NK-92 (cell line): ENCODE results near the gene MAMDC4.
"Not testable (repeated sequence)": the region's sequence is repeated elsewhere in the genome, so short reads cannot be mapped to it uniquely, and the experiment has no call there.

Experiments
- DNase-seq: peaks from one replicate; lab custom pipeline; 2025; ENCODE audit not compliant: unreplicated experiment; lab: John Stamatoyannopoulos, UW

The MAMDC4 gene

DNA sequence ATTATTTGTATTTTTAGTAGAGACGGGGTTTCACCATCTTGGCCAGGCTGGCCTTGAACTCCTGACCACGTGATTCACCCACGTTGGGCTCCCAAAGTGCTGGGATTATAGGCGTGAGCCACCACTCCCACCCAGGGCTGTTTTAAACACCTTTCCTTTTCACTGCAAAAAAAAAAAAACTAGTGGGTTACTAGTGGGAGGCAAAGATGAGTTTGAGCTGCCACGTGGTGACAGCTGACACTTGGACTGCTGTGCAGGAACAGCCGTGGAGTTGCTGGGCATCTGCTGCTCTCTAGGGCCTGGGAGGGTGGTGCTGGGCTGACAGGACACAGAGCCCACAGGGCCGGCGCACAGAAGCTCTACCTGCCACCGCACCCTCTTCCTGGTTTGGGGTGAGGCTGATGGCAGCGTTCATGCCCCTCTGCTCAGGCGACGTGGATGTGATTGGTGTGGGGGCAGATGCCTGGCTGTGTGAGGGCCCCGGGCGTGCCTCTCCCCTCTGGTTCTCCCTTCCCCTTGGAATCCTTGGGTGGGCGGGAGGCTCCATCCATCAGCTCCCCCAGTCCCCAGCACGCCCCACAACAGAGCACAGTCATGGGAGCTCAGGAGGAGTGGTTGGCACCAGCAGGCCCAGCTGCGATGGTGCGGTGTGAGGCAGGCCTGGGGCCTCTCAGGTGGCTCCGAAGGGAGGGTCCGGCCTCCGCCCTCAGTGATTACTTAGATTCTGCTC, 27.5 kb upstream of the MAMDC4 start:
- no peak for DNase-seq

DNA sequence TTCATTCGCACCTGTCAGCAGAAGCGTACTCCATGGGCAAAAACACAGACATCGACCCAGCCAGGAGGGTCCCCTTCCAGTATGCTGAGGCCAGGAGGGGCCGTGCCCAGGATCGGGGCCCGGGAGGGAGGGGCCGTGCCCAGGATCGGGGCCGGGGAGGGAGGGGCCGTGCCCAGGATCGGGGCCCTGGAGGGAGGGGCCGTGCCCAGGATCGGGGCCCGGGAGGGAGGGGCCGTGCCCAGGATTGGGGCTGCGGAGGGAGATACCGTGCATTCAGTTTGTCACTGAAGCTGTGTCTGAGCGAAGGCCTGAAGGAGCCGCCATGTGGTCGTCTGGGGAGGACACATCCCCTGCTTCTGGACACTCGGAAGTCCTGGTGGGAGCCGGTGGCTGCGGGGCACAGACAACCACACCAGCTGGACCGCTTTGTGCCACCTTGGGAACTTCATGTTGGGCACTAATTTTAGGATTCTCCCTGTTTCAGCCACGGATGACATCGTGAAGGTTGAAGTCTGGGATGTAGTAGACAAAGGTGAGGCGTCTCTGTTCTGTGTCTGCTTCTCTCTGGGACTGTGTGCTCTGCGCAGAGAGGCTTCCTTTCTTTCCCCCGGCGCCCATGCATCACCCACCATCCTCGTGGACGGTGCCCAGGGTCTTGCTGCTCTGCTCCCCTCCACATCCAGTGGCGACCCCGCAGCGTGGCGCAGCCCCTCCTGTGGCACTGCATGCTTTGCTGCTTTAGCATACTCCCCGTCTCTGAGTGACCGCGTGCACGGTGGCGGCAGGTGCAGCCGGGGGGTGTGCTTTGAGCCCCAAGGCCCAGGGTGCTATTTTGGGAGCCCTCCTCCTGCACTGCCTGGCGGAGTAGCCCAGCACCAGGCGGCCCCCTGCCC, 26.6 kb upstream of the MAMDC4 start:
- no peak for DNase-seq

- DNase-seq, result no peak
These were observed 26.0 kb upstream of the MAMDC4 start for GRCh38 chr9:136826188-136826541.

DNA sequence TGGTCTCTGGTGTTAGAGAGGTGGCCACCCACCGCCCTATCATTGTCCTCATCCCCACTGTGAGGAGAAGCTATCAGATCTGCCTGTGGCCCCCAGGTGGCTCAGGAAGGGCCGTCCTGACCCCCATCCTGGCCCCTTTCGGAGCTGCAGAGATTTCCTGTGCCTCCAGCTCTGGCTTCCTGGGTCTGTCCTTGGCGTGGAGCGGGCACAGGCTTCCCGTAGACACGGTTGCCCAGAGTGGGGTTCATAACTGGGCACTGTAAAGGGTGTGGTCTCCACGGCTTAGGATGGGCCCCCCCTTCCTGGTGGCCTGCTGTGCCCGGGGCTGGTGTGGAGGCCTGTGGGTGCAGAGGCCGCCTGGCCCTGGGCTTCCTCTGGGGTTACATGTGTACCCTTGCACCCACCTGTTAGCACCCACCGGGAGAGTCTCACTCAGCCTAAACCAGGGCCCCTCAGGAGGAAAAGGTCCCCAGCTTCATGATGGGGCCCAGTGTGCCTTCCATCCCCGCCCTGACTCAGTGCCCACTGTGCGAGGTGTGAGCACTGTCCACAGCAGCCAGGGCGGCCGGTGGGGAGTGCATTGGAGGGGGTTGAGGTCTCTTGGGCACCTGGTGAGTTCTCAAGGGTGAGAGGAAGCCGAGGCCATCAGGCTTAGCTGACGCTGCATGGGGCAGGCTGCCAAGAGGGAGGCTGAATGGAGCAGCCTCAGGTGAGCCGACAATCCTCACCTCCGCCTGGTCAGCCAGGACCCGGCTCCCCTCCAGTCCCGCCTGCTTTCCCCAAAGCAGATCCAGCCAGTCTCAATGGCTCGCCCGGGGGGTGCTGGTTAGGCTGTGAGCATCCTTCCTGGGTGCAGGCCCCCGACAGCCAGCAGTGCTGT, 25.2 kb upstream of the MAMDC4 start:
- DNase-seq, result no peak

DNA sequence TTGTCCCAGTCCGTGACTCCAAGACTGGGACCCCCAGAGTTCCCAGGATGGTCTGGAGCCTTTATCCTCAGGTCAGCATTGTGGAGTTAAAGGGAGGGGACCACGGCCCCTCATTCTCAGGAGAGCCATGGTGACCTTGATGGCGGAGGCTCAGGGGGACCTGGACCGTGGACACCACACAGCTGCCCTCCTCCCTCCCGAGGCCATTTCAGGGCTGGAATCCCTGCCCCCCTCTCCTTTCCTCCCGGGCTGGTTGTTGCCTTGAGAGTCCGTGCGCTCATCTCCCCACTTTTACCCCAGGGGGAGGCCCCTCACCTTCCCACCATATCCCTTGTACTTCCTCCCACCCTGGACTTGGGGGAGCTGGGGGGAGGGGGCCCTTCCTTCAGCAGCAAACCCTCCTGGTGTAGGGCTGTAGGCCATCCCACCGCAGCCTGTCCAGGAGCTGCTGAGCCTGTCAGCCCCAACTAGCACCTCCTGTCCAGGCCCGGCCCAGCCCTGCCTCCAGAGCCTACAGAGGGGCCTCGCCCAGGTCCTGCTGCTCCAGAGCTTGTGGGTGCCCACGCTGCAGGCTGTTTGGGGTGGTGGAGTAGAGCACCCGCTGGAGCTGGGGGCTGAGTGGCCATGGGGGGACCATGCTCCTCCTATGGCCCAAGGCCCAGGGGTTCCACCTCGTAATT, 24.2 kb upstream of the MAMDC4 start:
- DNase-seq, result no peak

GRCh38 chr9:136828474-136829140, 23.5 kb upstream of the MAMDC4 start:
- no peak for DNase-seq

GRCh38 chr9:136829412-136829811, 22.7 kb upstream of the MAMDC4 start:
- no peak for DNase-seq

DNA sequence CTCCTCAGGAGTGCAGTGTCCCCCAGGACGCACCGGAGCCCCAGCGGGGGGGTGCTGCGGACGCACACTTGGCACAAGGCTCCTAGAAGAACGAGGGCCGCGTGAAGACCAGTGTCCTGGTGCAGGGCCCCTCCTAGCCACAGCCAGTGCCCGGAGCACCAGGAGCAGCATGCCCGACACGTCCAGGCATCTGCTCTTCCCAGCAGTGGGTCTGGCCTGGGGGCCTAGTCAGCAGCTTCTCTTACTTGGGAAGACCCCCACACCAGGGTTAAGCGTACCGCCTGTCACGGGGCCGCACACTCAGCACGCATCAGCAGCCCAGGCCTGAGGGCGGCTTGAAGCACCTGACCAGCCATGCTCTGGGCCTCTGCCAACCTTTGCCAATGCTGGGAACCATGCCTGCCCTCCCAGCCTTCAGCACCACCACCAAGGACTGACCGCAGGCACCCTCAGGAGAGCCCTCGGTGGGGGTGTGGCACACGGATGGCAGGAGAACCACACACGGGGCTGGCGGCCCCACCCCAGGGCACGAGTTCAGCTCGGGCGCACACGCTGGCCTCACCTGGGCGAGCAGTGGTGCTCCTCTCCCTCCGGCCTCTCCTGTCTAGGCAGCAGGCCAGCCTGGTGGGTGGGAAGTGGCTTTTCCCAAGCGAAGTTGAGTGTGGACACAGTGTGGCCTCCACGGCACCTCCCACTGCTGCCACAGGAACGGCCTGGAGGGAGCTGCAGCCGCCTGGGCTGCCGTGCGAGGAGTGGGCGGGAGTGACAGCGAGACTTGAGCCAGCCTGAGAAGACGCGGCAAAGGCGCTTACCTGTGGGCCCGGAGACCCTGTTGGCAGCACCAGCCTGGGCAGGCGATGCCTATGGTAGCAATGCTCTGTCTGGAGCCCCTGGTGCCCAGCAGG, 21.9 kb upstream of the MAMDC4 start:
- DNase-seq, result no peak

DNA sequence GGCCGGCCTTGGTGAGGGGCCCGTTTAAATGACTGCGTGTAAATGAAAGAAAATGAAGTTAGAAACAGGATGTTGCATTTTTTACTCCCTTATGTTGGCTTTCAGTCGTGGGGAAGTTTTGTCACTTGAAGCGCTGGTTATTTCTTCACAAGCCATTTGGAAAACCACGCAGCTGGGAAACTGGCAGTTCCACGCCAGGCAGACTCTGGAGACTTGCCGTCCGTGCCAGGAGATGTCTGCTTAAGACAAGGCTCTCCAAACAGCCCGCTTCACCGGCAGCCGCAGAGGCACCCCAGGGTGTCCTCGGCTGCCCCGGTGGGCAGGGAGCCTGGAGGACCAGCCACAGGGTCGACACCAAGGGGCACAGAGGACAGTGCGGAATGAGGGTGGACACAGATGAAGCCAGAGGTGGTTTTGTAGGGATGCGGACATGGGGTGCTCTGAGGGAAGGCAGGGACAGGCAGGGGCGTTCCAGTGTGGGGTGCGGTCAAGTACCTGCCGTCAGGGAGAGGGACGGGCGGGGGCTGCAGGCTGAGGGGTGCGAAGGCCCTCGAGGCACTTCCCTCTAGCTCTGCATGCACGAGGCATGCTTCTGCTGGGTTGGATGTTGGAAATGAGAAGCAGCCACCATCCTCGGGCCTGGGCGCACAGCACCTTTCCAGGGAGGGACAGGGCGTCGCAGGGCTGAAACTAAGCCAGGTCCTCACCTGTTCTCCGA, 21.0 kb upstream of the MAMDC4 start:
- no peak for DNase-seq

DNA sequence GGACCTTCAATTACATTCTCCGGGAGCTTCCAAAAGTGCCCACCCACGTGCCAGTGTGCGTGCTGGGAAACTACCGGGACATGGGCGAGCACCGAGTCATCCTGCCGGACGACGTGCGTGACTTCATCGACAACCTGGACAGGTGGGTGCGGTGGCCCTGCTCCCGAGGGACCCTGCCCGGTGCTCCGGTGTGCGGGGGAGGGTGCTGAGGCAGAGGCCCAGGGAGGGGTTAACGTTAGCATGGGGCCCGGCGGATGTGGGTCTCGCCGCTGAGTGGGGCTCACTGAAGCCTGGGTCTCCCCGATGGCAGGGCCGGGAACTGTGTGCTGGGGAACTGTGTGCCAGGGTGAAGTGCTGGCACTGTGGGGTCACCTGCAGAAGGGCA, 20.4 kb upstream of the MAMDC4 start:
- DNase-seq, result no peak

DNA sequence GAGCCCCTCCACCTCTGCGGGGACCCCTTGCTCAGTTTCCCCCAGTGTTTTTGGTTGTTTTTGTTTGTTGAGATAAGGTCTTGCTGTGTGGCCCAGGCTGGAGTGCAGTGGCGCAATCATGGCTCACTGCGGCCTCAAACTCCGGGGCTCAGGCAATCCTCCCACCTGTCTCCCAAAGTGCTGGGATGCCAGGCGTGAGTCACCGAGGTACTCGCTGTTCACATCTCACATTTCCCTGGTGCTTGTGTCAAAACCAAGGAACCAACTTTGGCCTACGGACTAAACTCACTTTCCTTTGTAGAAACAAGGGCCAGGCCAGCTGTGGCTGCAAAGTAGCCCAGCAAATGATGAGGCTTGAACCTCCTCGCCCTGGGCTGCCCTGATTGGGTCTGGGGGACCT, 19.6 kb upstream of the MAMDC4 start:
- no peak for DNase-seq

DNA sequence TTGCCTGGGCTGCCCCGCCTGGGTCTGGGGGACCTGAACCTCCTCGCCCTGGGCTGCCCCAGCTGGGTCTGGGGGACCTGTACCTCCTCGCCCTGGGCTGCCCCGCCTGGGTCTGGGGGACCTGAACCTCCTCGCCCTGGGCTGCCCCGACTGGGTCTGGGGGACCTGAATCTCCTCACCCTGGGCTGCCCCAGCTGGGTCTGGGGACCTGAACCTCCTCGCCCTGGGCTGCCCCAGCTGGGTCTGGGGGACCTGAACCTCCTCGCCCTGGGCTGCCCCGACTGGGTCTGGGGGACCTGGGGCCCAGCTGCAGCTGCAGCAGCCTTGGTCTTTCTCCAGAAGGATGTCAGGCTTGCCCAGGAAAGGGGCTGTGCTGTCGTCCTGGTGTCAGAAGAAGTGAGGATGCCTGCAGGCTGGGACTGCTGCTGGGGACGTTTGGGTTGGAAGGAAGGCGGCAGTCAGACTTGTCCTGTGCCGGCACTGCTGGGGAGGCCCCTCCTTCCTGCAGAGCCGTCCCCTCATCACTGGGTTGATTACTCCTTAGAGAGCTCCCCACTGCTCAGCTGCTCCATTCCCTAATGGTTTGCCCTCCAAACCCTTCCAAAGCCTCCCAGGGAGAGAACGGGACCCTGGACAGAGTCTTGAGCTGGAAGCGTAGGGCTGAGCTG, 18.6 kb upstream of the MAMDC4 start:
- not testable (repeated sequence) for DNase-seq

DNA sequence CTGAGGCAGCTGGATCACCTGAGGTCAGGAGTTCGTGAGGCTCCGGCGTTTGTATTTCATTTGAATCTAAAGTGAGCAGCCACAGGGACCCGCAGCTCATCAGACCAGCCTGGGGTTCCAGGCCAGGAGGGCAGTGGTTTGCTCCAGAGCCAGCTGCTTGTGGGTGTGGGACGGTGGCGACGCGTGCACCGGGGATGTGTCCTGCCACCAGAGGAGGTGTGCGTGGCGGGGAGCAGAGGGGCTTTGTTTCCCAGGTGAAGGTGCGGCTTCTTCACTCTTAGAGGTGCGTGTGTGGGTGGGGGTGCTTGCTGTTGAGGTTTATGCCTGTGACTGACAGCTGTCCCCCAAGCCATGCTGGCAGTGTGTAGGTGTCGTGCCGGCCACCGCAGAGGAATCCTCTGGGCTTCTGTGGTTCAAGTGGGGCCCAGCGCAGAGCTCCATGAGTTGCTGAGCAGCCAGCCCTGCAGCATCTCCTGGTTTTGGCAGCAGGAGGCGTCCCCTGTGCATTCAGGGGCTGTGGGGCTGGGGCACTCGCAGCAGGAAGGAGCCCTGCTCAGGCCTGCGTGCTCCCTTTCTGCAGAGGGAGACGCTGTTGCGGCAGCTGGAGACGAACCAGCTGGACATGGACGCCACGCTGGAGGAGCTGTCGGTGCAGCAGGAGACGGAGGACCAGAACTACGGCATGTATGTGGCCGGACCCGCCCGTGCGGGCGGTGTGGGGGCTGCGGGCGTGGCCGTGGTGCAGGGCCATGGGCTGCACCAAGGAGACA, 16.8 kb upstream of the MAMDC4 start:
- DNase-seq, result no peak

GRCh38 chr9:136835932-136836904, 15.9 kb upstream of the MAMDC4 start:
- no peak for DNase-seq

DNA sequence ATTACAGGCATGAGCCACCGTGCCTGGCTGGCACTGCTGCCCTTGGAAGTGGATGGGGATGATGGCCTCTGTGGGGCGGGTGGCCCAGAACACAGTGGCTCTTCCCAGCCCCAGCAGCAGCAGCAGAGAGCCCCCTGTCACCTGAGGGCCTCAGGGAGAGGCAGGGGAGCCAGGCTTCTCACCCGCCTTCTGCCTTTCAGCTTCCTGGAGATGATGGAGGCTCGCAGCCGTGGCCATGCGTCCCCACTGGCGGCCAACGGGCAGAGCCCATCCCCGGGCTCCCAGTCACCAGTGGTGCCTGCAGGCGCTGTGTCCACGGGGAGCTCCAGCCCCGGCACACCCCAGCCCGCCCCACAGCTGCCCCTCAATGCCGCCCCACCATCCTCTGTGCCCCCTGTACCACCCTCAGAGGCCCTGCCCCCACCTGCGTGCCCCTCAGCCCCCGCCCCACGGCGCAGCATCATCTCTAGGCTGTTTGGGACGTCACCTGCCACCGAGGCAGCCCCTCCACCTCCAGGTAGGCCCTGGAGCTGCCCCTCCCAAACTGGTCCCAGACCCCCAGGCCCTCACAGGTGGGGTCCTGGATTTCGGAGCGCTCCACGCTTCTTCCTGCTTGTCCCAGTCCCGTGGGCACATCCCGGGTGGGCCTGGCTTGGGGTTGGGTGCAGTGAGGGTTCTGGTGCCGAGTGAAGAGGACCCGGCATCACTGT, 14.8 kb upstream of the MAMDC4 start:
- no peak for DNase-seq

GRCh38 chr9:136837856-136838277, 14.3 kb upstream of the MAMDC4 start:
- not testable (repeated sequence) for DNase-seq
